Astrocyte (in vitro differentiated cells and primary cell): ENCODE measurements around the gene PKP1.

Source experiments
- CTCF ChIP-seq: IDR thresholded peaks from 2 replicates; pipeline ENCODE4 v1.5.1; 2011; ENCODE audit warnings: low read depth, mild to moderate bottlenecking, inconsistent platforms, low read length, moderate library complexity; ENCODE audit not compliant: insufficient read depth
- EZH2 ChIP-seq: IDR thresholded peaks from 2 replicates; pipeline ENCODE4 v1.6.1; 2012; ENCODE audit warnings: mild to moderate bottlenecking, low read length, inconsistent platforms; ENCODE audit not compliant: insufficient read depth

- TF ChIP-seq CTCF: no peak
- TF ChIP-seq EZH2: no peak
These were observed 41.7 kb downstream of the PKP1 start for GRCh38 chr1:201324821-201325677.
